SU-DHL-6 (cell line): ENCODE data around the gene KASH5.

Experiments
- EZH2phosphoT487 ChIP-seq: fragments of 200-600 bp; sonication (generic), shearing (Covaris generic); conservative IDR thresholded peaks from 2 replicates; pipeline ENCODE4 v1.6.1; 2018; ENCODE audit warnings: mild to moderate bottlenecking, antibody characterized with exemption, low read length, moderate library complexity, mixed read lengths
- TF ChIP-seq, protein P1 (sequence below): fragments of 200-600 bp; sonication (generic); IDR thresholded peaks from one replicate; pipeline ENCODE4 v1.5.1; 2017; ENCODE audit warnings: antibody characterized with exemption, mild to moderate bottlenecking, low read length, moderate library complexity; ENCODE audit not compliant: insufficient read depth, poor library complexity, severe bottlenecking

DNA sequence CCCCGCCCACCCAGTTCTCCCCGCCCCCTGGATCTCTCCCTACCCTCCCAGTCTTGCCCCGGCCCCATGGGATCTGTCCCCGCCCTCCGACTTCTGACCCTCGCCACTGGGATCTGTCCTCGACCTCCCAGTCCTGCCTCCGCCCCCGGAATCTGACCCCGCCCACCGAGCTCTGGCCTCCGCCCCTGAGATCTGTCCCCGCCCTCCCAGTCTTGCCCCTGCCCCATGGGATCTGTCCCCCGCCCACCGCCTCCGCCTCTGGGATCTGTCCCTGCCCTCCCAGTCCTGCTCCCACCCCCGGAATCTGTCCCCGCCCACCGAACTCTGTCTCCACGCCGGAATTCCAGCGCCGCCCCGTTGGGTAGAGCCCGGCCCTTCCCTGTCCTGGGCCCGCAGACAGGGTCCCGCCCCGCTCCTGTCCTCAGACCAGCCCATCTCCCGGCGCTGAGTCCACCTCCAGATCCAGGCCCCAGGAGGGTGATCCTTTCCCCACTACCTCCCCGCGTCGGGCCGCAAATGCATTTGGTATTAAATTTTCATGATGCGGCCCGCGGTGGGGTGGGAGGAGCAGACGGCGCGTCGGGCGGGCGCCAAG, 54.8 kb downstream of the KASH5 start:
- TF ChIP-seq, protein P1, sequence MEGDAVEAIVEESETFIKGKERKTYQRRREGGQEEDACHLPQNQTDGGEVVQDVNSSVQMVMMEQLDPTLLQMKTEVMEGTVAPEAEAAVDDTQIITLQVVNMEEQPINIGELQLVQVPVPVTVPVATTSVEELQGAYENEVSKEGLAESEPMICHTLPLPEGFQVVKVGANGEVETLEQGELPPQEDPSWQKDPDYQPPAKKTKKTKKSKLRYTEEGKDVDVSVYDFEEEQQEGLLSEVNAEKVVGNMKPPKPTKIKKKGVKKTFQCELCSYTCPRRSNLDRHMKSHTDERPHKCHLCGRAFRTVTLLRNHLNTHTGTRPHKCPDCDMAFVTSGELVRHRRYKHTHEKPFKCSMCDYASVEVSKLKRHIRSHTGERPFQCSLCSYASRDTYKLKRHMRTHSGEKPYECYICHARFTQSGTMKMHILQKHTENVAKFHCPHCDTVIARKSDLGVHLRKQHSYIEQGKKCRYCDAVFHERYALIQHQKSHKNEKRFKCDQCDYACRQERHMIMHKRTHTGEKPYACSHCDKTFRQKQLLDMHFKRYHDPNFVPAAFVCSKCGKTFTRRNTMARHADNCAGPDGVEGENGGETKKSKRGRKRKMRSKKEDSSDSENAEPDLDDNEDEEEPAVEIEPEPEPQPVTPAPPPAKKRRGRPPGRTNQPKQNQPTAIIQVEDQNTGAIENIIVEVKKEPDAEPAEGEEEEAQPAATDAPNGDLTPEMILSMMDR, result no peak
- no peak for TF ChIP-seq EZH2phosphoT487
